Effector CD8-positive, alpha-beta T cell (primary cell): ENCODE measurements around the gene WNK2.

ENCODE experiments used
- DNase-seq: peaks from one replicate; lab custom pipeline; 2025; lab: John Stamatoyannopoulos, UW

Gene WNK2

DNA sequence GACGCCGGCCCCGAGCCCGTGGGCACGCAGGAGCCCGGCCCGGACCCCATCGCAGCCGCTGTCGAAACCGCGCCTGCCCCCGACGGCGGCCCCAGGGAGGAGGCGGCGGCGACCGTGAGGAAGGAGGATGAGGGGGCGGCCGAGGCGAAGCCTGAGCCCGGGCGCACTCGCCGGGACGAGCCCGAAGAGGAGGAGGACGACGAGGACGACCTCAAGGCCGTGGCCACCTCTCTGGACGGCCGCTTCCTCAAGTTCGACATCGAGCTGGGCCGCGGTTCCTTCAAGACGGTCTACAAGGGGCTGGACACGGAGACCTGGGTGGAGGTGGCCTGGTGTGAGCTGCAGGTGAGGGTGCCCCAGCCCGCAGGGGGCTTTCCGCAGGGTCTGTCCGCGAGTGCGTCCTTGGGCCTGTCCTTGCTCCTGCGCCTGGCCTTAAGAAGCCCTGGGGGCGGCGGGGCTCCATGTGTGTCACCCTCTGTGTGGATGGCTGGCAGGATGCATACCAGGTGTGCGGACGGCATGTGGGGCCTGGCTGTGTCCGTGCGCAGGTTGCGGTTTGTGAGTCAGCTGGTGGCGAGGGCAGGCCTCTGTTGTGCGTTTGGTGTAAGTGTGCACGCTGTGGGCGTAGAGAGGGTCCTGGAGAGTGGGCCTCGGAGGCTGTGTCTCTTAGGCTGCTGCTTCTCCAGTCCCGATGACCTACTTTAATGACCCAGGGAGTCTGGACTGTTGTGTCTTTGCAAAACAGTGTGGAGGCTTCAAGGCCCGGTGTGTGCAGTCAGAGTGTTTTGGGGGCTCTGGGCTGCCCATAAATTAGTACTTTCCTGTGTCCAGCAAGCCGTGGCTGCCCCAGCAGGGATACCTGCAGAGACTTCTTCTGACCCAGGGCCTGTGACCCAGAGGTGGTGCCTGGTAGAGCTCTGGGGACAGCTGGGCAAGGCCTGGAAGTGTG is 1.6 kb downstream of the WNK2 start:
- DNase-seq = no peak

DNA sequence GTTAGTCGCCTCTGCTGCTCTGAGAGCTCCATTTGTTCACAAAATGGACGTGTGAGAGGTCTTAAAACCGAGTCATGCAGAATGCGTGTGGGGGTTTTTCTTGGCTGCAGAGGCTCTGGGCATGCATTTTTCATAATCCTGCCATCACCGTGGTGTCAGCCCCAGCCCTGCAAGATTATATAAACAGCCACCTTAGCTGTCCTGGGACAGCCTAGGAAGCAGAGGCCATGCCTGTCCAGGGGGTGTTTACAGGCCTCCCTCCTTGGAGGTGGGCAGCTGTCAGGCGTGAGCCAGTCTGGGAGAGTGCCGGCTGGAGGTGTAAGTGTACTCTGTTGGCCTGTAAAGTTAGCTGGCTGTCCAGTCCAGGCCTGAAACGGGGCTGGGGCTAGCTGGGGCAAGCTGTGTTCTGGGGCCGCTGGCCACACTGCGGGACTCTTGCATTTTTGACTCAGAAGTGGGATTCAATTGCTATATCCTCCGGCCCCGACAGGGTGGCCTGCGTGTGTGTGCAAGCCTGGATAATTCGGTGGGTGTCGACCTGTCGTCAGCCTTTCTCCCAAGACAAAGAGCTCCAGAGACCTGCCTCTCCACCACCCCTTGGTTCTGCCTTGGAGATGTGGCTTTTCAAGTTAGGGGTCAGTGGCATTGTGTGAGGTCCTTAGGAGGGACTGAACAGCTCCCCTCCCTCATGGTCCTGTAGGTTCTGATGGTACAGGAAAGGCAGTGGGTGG is 2.4 kb downstream of the WNK2 start:
- no peak for DNase-seq

DNA sequence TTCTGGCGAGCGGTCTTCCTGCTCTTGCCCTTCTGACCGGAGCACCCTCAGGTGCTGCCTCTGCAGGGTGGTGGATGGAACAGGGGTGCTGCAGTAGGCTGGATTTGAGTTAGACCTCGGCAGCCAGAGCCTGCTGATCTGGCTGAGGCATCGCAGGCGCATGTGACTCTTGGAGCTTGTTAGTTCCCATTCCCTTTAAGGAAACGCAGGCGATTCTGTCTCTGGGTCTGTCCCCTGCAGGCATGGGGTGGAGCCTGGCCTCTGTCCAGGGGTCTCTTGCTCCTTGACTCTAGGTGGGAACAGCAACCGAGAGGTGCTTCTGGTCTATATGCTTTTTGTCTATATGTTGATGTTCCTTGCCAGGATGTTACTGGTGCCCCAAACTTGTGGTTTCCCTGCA is 3.1 kb downstream of the WNK2 start:
- DNase-seq = no peak

- no peak for DNase-seq
These were observed 3.6 kb downstream of the WNK2 start for GRCh38 chr9:93187574-93187973.

GRCh38 chr9:93188426-93189368 is 4.8 kb downstream of the WNK2 start:
- DNase-seq = no peak

DNA sequence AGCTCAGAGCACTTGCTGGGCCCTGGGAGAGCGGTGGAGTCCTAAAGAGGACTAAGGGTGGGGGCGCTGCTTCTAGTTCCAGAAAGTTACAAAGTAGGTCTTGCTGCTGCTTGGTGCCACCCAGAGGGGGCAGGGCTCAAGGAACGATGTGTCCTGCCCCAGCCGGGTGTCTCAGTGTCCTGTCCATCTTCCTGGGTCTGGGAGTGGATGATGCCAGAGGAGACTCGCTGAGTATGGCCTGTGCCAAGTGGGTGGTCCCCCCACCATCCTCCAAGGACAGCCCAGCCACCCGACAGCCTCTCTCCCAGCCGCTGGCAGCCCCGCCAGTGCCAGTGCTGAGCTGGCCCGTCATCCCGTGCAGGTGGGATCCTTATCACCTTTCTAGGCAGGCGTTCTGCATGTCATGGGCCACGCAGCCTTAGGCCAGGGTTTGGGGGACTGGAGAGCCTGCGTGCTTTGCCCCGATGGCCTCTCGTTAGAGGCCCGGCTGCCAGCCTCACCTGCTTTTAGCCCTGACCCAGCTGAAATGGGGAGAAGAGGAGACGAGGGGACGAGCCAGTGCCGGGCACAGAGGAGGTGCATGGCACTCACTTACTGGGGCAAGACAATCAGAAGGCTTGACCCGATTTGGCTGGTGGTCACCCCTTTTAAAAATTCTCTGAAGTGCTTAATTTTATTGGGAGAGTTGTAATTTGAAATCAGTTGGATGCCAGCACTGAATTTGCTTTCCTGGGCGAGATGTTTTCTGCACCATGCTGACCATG is 5.6 kb downstream of the WNK2 start:
- DNase-seq = no peak

DNA sequence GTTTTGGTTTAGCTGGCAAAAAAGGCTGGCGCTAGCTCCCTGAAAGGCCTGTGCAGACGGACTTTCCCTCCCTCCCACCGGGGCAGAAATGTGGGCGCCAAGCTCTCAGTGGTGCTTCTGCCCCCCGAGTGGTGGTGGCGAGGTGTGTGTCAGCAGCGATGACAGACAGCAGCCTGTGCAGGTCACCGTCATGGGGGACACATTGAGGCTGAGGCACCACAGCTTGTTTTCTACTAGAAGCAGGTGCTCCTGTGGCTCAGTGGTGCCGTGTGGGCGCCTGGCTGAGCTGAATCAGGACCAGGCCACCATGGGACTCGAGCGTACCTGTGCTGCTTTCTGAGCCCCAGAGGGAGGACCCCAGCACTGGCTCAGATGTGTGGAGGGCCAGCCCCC is 6.2 kb downstream of the WNK2 start:
- DNase-seq = no peak

GRCh38 chr9:93190656-93191353 is 6.9 kb downstream of the WNK2 start:
- DNase-seq = no peak

- no peak for DNase-seq
These were observed 7.4 kb downstream of the WNK2 start for GRCh38 chr9:93191354-93191660.

GRCh38 chr9:93192721-93193387 is 8.9 kb downstream of the WNK2 start:
- DNase-seq = no peak

DNA sequence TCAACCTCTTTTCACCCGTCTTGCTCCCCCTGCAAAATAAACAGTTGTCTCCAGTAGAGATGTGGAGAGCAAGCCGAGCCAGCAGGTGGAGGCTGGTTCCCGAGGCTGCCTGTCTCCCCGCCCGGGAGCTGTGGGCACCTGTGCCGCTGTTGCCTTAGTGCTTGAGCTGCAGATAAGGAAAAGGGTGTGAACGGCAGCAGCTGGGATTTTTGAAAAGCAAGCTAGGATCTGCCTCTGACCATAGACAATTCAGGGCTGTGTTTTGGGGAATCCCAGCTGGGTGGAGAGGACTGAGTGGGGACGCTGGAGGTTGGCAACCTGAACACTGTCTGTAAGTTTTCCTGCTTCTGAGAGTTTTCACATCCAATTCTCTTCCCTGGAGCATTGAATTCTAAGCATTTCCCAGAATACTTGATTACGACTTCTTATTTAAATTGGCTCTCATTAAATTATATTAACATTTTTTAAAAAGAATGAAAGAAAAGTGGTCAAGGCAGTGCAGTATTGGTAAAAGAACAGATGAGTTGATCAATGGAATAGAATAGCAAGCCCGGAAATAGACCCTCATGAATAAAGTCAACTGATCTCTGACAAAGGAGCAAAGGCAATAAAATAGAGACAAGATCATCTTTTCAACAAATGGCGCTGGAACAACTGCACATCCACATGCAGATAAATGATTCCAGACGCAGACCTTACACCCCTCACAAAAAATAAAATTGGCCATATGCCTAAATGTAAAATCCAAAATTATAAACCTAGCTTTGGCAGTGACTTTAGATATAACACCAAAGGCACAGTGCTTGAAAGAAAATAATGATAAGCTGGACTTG is 9.7 kb downstream of the WNK2 start:
- DNase-seq = no peak

DNA sequence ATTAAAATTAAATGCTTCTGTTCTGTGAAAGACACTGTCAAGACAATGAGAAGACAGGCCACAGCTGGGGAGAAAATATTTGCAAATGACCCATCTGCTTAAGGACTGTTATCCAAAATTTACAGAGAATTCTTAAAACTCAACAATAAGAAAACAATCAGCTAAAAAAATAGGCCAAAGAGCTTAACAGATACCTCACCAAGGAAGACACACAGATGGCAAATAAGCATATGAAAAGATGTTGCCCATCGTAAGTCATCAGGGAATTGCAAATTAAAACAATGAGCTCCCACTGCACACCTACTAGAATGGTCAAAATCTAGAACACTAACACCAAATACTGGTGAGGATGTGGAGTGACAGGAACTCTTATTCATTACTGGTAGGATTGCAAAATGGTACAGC is 10.3 kb downstream of the WNK2 start:
- DNase-seq = no peak

- DNase-seq = no peak
These were observed 10.7 kb downstream of the WNK2 start for GRCh38 chr9:93194641-93195040.

DNA sequence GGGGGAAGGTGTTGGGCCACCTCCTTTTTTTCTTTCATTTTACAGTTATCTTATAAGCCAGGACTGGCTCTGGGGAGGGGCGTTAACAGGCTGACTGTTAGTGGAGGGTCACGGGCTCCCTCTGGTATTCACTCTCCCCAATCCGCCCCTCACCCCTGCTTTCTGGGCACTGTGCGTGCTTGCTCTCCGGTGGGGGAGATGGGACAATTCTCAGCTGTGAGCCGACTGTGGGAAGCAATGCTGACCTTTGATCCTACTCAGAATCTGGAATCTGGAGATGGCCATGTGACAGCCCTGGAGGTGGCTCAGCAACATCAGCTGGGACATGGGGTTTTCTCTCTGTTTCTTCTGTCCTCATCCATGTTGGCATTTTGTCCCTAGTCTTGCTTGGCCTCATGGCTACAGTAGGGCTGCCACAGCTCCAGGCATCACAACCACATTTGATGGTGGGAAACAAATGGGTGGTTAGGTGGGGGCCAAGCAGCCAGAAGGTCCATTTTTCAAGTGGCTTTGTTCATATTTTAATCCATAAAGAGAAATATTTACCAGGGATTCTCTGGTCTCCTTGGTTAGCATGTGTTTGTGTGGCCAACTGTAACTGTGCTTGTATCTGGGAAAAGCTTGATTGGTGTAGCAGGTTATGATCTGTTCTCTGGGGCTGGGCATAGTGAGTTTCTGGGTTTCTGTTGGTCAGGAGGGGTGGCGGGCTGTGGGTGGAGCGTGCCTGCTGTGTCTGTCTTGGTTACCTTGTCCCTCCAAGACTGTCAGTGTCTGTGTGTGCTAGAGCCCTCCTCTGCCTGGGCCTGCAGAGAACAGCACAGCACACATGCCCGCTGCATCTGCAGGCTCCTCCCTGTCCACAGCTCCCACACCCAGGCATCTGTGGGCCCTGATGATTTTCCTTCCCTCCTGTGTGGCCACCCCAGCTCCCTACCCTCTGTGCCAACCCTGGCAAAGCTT is 12.4 kb downstream of the WNK2 start:
- DNase-seq = no peak

- DNase-seq = no peak
These were observed 13.7 kb downstream of the WNK2 start for GRCh38 chr9:93197670-93198069.

DNA sequence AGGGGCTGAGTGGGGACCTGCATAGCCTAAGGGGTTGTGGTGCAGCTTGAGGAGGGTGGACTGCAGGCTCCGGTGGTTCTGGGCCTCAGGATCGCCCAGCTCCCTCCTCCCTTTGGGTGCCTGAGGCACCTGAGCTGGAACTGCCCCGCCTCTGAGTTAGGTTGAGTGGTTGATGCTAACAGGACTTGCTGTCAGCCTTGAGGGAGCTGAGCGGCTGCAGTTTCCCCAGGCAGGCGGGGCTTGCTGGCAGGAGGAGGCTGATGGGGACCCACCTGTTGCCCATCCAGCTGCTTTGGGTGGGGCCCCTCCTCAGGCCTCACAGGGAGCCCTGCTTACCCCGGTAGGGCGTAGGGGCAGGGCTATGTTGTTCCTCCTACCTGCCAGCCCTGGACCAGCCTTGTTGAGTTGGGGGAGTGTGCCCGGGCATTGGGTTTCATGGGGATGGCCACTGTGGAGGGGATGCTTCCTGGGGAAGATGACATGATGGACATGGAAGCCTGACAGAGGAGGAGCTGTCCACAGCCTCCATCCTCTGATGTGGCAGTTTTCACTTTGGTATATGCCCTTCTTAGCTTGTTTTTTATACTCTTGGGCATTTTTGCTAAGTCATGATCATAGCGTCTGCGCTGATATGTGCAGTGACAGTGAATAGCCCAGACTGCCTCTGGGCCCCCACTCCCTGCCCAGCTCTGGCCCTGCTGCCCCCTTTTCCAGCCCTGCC is 14.3 kb downstream of the WNK2 start:
- DNase-seq = no peak

DNA sequence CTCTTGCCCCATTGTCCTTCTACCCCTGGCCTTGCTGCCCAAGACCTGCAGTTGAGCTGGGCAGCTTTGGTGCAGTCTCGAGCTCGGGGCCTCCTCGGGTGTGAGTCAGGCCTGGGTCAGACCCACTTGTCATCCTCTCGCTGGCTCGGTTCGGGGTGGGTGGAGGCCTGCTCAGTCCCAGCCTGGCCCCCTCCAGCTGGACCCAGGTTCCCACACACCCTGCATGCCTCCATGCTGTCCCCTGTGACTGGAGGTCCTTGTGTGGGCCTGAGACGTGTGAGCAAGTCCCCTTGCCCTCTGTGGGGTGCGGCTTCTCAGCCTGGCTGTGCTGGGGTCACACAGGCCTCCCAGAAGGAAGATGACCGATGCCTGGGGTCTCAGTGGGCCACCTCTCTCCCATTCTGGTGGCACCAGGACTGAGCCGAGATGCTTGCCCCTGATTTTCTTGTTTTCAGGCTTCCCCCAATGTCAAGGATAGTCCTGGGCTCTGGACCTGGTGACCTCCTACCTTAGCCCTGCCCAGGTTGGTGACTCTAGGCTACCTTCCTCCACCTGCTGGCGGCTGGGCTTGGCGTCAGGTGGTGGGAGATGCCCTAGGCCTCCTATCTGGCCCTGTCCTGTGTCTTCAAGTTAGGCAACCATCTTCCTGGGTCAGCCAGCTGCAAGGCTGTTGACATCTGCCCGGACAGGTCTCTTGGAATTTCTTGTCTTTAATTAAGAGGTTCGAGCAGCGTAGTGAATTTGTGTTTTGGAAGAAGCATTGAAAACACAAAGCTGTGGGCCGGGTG is 15.1 kb downstream of the WNK2 start:
- DNase-seq = no peak
